SK-N-MC (cell line): Measurements from ENCODE around the gene DLG1.
"Not testable (repeated sequence)": the region's sequence is repeated elsewhere in the genome, so short reads cannot be mapped to it uniquely, and the experiment has no call there.

ENCODE experiments used
- EZH2 ChIP-seq: fragments of 200-600 bp; sonication (generic); IDR thresholded peaks from one replicate; pipeline ENCODE4 v1.6.1; 2017; ENCODE audit warnings: antibody characterized with exemption
- FOXP2 ChIP-seq: optimal IDR thresholded peaks from 2 replicates; pipeline ENCODE3; 2011; ENCODE audit warnings: mild to moderate bottlenecking, moderate library complexity; ENCODE audit not compliant: insufficient read depth; ENCODE audit errors: extremely low read length, control extremely low read depth
- POLR2AphosphoS5 ChIP-seq: IDR thresholded peaks from 2 replicates; pipeline ENCODE4 v1.6.1; 2012; ENCODE audit warnings: mild to moderate bottlenecking, low read depth, low read length, borderline replicate concordance

- not testable (repeated sequence) for TF ChIP-seq EZH2, FOXP2, POLR2AphosphoS5
These were observed 86.7 kb downstream of the DLG1 start for GRCh38 chr3:197211698-197212097.
